WTC11 (cell line): Measurements from ENCODE around the gene DCHS2. TPM values are rescaled to one million over a fixed set of nuclear protein-coding genes. Genes with fewer than 3 reads are reported as not detected.

Experiments
- ELF4 ChIP-seq: sonication (generic); formaldehyde crosslinking; IDR thresholded peaks from 2 replicates; pipeline ENCODE4 v1.8.1; 2022; ENCODE audit warnings: low read depth, mild to moderate bottlenecking, moderate library complexity, missing genetic modification reagents
- ETV6 ChIP-seq: sonication (generic); formaldehyde crosslinking; IDR thresholded peaks from 2 replicates; pipeline ENCODE4 v1.8.1; 2022; ENCODE audit warnings: mild to moderate bottlenecking, missing genetic modification reagents
- FOXP1 ChIP-seq: sonication (generic); formaldehyde crosslinking; IDR thresholded peaks from 2 replicates; pipeline ENCODE4 v1.8.0; 2022; ENCODE audit warnings: missing genetic modification reagents, mild to moderate bottlenecking, moderate library complexity, borderline replicate concordance
- HMGA2 ChIP-seq: fragments of 250-450 bp; sonication (Bioruptor Pico); IDR thresholded peaks from 2 replicates; pipeline ENCODE4 v1.4.0; 2021; ENCODE audit warnings: mild to moderate bottlenecking, moderate library complexity
- JAZF1 ChIP-seq: fragments of 250-450 bp; sonication (Bioruptor Pico); IDR thresholded peaks from 2 replicates; pipeline ENCODE4 v1.9.0; 2021; ENCODE audit warnings: moderate library complexity, mild to moderate bottlenecking, inconsistent platforms
- JUN ChIP-seq: sonication (generic); formaldehyde crosslinking; IDR thresholded peaks from 2 replicates; pipeline ENCODE4 v1.8.0; 2023; ENCODE audit warnings: mild to moderate bottlenecking, missing genetic modification reagents
- MYBL2 ChIP-seq: sonication (generic); formaldehyde crosslinking; IDR thresholded peaks from 2 replicates; pipeline ENCODE4 v1.8.1; 2023; ENCODE audit warnings: mild to moderate bottlenecking, moderate library complexity, missing genetic modification reagents
- NFATC4 ChIP-seq: fragments of 250-450 bp; sonication (Bioruptor Pico); IDR thresholded peaks from 2 replicates; pipeline ENCODE4 v1.9.0; 2021; ENCODE audit warnings: mild to moderate bottlenecking
- NR1H2 ChIP-seq: sonication (generic); formaldehyde crosslinking; IDR thresholded peaks from 2 replicates; pipeline ENCODE4 v1.9.0; 2021; ENCODE audit warnings: mild to moderate bottlenecking, moderate library complexity, missing genetic modification reagents
- NR3C1 ChIP-seq: sonication (generic); formaldehyde crosslinking; conservative IDR thresholded peaks from 2 replicates; pipeline ENCODE4 v1.8.1; 2023; ENCODE audit warnings: low read depth, mild to moderate bottlenecking, missing genetic modification reagents
- OVOL2 ChIP-seq: fragments of 250-450 bp; sonication (Bioruptor Pico); IDR thresholded peaks from 2 replicates; pipeline ENCODE4 v1.9.0; 2021; ENCODE audit warnings: mild to moderate bottlenecking, borderline replicate concordance
- TEAD4 ChIP-seq: sonication (generic); formaldehyde crosslinking; IDR thresholded peaks from 2 replicates; pipeline ENCODE4 v1.8.0; 2022; ENCODE audit warnings: mild to moderate bottlenecking, missing genetic modification reagents
- ZNF121 ChIP-seq: sonication (generic); formaldehyde crosslinking; IDR thresholded peaks from 2 replicates; pipeline ENCODE4 v1.8.0; 2023; ENCODE audit warnings: missing genetic modification reagents
- ZNF232 ChIP-seq: sonication (generic); formaldehyde crosslinking; IDR thresholded peaks from 2 replicates; pipeline ENCODE4 v1.8.0; 2022; ENCODE audit warnings: mild to moderate bottlenecking, missing genetic modification reagents
- total RNA-seq: library from RNA; stranded (reverse); gene quantifications from 3 replicates; pipeline ENCODE4 v1.2.3, GENCODE V29; 2021
- TF ChIP-seq, protein P1 (sequence below): sonication (generic); formaldehyde crosslinking; IDR thresholded peaks from 2 replicates; pipeline ENCODE4 v1.8.1; 2022; ENCODE audit warnings: low read depth, mild to moderate bottlenecking, moderate library complexity, missing genetic modification reagents, borderline replicate concordance
- TF ChIP-seq, protein P2 (sequence below): fragments of 250-450 bp; sonication (Bioruptor Pico); IDR thresholded peaks from 2 replicates; pipeline ENCODE4 v1.9.0; 2021; ENCODE audit warnings: moderate library complexity, mild to moderate bottlenecking, inconsistent platforms, borderline replicate concordance
- TF ChIP-seq, protein P3 (sequence below): sonication (generic); formaldehyde crosslinking; IDR thresholded peaks from 2 replicates; pipeline ENCODE4 v1.8.0; 2022; ENCODE audit warnings: missing genetic modification reagents
- TF ChIP-seq, protein P4 (sequence below): sonication (generic); formaldehyde crosslinking; IDR thresholded peaks from 2 replicates; pipeline ENCODE4 v1.8.1; 2023; ENCODE audit warnings: mild to moderate bottlenecking, moderate library complexity, missing genetic modification reagents
- TF ChIP-seq, protein P5 (sequence below): fragments of 200-600 bp; IDR thresholded peaks from 2 replicates; pipeline ENCODE4 v1.8.0; 2022; ENCODE audit warnings: antibody characterized with exemption
- TF ChIP-seq, protein P6 (sequence below): sonication (generic); formaldehyde crosslinking; IDR thresholded peaks from 2 replicates; pipeline ENCODE4 v1.8.0; 2023; ENCODE audit warnings: missing genetic modification reagents, mild to moderate bottlenecking, borderline replicate concordance
- TF ChIP-seq, protein P7 (sequence below): fragments of 250-450 bp; sonication (Bioruptor Pico); IDR thresholded peaks from 2 replicates; pipeline ENCODE4 v1.9.0; 2021; ENCODE audit warnings: mild to moderate bottlenecking
- TF ChIP-seq, protein P8 (sequence below): sonication (generic); formaldehyde crosslinking; conservative IDR thresholded peaks from 2 replicates; pipeline ENCODE4 v1.8.1; 2022; ENCODE audit warnings: mild to moderate bottlenecking, missing genetic modification reagents

Gene DCHS2
- total RNA-seq, 1 experiment from 2014 or later, result 1.3 TPM

DNA sequence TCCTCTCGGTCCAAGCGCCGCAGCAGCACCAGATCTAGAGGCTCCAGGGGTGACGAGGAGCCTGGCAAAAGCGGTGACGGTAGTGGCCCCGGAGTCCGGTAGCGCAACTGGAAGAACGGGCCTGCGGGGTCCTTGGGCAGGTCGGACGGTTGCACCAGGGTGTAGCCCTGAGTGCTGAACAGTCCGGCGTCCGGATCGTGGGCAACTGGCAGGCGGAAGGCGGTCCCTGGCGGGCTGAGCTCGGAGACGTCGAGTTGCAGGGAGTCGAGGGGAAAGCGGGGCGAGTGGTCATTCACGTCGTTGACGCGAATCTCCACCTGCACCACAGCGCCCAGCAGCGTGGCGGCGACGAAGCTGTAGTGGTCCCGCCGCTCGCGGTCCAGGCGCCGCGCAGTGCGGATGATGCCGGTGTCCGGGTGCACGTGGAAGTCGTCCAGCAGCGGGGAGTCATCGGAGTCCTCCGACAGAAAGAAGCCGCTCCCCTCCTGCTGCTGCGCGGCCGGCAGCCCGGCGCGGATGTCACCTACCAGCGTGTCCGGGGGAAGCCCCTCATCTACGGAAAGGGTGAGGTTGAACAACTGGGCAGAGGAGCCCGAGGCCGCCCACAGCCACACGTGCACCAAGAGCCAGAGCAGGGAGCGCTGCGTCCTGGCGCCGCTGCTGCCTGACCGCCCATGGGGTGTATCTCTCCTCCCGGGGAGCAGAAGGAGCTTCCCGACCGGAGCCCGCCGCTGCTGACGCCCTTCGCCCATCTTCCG lies 837 bp downstream of the DCHS2 start (continued):
- TF ChIP-seq, protein P1, sequence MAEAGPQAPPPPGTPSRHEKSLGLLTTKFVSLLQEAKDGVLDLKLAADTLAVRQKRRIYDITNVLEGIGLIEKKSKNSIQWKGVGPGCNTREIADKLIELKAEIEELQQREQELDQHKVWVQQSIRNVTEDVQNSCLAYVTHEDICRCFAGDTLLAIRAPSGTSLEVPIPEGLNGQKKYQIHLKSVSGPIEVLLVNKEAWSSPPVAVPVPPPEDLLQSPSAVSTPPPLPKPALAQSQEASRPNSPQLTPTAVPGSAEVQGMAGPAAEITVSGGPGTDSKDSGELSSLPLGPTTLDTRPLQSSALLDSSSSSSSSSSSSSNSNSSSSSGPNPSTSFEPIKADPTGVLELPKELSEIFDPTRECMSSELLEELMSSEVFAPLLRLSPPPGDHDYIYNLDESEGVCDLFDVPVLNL (CRISPR knock-in tag), result peak; percentile 92
- TF ChIP-seq OVOL2, result no peak
- TF ChIP-seq, protein P2, sequence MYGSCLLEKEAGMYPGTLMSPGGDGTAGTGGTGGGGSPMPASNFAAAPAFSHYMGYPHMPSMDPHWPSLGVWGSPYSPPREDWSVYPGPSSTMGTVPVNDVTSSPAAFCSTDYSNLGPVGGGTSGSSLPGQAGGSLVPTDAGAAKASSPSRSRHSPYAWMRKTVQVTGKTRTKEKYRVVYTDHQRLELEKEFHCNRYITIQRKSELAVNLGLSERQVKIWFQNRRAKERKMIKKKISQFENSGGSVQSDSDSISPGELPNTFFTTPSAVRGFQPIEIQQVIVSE (CRISPR knock-in tag), result no peak
- no peak for TF ChIP-seq NFATC4
- peak; percentile 98 for TF ChIP-seq TEAD4
- peak; percentile 23; the same call in 1 of the 2 replicates for TF ChIP-seq NR1H2 (CRISPR knock-in tag)
- TF ChIP-seq, protein P3, sequence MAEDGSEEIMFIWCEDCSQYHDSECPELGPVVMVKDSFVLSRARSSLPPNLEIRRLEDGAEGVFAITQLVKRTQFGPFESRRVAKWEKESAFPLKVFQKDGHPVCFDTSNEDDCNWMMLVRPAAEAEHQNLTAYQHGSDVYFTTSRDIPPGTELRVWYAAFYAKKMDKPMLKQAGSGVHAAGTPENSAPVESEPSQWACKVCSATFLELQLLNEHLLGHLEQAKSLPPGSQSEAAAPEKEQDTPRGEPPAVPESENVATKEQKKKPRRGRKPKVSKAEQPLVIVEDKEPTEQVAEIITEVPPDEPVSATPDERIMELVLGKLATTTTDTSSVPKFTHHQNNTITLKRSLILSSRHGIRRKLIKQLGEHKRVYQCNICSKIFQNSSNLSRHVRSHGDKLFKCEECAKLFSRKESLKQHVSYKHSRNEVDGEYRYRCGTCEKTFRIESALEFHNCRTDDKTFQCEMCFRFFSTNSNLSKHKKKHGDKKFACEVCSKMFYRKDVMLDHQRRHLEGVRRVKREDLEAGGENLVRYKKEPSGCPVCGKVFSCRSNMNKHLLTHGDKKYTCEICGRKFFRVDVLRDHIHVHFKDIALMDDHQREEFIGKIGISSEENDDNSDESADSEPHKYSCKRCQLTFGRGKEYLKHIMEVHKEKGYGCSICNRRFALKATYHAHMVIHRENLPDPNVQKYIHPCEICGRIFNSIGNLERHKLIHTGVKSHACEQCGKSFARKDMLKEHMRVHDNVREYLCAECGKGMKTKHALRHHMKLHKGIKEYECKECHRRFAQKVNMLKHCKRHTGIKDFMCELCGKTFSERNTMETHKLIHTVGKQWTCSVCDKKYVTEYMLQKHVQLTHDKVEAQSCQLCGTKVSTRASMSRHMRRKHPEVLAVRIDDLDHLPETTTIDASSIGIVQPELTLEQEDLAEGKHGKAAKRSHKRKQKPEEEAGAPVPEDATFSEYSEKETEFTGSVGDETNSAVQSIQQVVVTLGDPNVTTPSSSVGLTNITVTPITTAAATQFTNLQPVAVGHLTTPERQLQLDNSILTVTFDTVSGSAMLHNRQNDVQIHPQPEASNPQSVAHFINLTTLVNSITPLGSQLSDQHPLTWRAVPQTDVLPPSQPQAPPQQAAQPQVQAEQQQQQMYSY, result peak; percentile 55
- TF ChIP-seq, protein P4, sequence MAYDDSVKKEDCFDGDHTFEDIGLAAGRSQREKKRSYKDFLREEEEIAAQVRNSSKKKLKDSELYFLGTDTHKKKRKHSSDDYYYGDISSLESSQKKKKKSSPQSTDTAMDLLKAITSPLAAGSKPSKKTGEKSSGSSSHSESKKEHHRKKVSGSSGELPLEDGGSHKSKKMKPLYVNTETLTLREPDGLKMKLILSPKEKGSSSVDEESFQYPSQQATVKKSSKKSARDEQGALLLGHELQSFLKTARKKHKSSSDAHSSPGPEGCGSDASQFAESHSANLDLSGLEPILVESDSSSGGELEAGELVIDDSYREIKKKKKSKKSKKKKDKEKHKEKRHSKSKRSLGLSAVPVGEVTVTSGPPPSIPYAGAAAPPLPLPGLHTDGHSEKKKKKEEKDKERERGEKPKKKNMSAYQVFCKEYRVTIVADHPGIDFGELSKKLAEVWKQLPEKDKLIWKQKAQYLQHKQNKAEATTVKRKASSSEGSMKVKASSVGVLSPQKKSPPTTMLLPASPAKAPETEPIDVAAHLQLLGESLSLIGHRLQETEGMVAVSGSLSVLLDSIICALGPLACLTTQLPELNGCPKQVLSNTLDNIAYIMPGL (CRISPR knock-in tag), result peak; percentile 62; the same call in 1 of the 2 replicates
- TF ChIP-seq, protein P5, sequence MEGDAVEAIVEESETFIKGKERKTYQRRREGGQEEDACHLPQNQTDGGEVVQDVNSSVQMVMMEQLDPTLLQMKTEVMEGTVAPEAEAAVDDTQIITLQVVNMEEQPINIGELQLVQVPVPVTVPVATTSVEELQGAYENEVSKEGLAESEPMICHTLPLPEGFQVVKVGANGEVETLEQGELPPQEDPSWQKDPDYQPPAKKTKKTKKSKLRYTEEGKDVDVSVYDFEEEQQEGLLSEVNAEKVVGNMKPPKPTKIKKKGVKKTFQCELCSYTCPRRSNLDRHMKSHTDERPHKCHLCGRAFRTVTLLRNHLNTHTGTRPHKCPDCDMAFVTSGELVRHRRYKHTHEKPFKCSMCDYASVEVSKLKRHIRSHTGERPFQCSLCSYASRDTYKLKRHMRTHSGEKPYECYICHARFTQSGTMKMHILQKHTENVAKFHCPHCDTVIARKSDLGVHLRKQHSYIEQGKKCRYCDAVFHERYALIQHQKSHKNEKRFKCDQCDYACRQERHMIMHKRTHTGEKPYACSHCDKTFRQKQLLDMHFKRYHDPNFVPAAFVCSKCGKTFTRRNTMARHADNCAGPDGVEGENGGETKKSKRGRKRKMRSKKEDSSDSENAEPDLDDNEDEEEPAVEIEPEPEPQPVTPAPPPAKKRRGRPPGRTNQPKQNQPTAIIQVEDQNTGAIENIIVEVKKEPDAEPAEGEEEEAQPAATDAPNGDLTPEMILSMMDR, result no peak
- TF ChIP-seq MYBL2 (CRISPR knock-in tag), result peak; percentile 94
- TF ChIP-seq, protein P6, sequence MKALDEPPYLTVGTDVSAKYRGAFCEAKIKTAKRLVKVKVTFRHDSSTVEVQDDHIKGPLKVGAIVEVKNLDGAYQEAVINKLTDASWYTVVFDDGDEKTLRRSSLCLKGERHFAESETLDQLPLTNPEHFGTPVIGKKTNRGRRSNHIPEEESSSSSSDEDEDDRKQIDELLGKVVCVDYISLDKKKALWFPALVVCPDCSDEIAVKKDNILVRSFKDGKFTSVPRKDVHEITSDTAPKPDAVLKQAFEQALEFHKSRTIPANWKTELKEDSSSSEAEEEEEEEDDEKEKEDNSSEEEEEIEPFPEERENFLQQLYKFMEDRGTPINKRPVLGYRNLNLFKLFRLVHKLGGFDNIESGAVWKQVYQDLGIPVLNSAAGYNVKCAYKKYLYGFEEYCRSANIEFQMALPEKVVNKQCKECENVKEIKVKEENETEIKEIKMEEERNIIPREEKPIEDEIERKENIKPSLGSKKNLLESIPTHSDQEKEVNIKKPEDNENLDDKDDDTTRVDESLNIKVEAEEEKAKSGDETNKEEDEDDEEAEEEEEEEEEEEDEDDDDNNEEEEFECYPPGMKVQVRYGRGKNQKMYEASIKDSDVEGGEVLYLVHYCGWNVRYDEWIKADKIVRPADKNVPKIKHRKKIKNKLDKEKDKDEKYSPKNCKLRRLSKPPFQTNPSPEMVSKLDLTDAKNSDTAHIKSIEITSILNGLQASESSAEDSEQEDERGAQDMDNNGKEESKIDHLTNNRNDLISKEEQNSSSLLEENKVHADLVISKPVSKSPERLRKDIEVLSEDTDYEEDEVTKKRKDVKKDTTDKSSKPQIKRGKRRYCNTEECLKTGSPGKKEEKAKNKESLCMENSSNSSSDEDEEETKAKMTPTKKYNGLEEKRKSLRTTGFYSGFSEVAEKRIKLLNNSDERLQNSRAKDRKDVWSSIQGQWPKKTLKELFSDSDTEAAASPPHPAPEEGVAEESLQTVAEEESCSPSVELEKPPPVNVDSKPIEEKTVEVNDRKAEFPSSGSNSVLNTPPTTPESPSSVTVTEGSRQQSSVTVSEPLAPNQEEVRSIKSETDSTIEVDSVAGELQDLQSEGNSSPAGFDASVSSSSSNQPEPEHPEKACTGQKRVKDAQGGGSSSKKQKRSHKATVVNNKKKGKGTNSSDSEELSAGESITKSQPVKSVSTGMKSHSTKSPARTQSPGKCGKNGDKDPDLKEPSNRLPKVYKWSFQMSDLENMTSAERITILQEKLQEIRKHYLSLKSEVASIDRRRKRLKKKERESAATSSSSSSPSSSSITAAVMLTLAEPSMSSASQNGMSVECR (CRISPR knock-in tag), result peak; percentile 99
- TF ChIP-seq JUN (CRISPR knock-in tag), result peak; percentile 97
- TF ChIP-seq FOXP1 (CRISPR knock-in tag), result peak; percentile 99
- TF ChIP-seq ZNF232 (CRISPR knock-in tag), result peak; percentile 80; the same call in 1 of the 2 replicates
- TF ChIP-seq ZNF121 (CRISPR knock-in tag), result no peak
- TF ChIP-seq, protein P7, sequence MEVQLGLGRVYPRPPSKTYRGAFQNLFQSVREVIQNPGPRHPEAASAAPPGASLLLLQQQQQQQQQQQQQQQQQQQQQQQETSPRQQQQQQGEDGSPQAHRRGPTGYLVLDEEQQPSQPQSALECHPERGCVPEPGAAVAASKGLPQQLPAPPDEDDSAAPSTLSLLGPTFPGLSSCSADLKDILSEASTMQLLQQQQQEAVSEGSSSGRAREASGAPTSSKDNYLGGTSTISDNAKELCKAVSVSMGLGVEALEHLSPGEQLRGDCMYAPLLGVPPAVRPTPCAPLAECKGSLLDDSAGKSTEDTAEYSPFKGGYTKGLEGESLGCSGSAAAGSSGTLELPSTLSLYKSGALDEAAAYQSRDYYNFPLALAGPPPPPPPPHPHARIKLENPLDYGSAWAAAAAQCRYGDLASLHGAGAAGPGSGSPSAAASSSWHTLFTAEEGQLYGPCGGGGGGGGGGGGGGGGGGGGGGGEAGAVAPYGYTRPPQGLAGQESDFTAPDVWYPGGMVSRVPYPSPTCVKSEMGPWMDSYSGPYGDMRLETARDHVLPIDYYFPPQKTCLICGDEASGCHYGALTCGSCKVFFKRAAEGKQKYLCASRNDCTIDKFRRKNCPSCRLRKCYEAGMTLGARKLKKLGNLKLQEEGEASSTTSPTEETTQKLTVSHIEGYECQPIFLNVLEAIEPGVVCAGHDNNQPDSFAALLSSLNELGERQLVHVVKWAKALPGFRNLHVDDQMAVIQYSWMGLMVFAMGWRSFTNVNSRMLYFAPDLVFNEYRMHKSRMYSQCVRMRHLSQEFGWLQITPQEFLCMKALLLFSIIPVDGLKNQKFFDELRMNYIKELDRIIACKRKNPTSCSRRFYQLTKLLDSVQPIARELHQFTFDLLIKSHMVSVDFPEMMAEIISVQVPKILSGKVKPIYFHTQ (CRISPR knock-in tag), result no peak
- no peak for TF ChIP-seq NR3C1 (CRISPR knock-in tag)
- no peak for TF ChIP-seq JAZF1
- TF ChIP-seq HMGA2, result no peak
- TF ChIP-seq, protein P8, sequence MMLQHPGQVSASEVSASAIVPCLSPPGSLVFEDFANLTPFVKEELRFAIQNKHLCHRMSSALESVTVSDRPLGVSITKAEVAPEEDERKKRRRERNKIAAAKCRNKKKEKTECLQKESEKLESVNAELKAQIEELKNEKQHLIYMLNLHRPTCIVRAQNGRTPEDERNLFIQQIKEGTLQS (CRISPR knock-in tag), result peak; percentile 92
- TF ChIP-seq ETV6, result peak; percentile 78; the same call in 1 of the 2 replicates
- peak; percentile 85 for TF ChIP-seq ELF4
